Muscle layer of colon (tissue), 2 donors: ENCODE data around the gene MNS1.
"Not testable (repeated sequence)": the region's sequence is repeated elsewhere in the genome, so short reads cannot be mapped to it uniquely, and the experiment has no call there.

Experiments
- H3K27ac ChIP-seq: one replicate; pipeline ENCODE4 v1.7.0; 2013; ENCODE audit warnings: low read depth, mild to moderate bottlenecking, low read length, moderate library complexity
- H3K27me3 ChIP-seq, 2 donors: one replicate each; pipeline ENCODE4 v1.7.0; 2013; ENCODE audit warnings: low read length in 2 of 2, mild to moderate bottlenecking in 2 of 2; ENCODE audit not compliant: insufficient read depth in 2 of 2, control insufficient read depth in 1 of 2
- H3K36me3 ChIP-seq: one replicate; pipeline ENCODE4 v1.7.0; 2013; ENCODE audit warnings: mild to moderate bottlenecking, low read length; ENCODE audit not compliant: insufficient read depth
- H3K4me1 ChIP-seq: one replicate; pipeline ENCODE4 v1.7.0; 2013; ENCODE audit warnings: mild to moderate bottlenecking, low read length; ENCODE audit not compliant: insufficient read depth
- H3K4me3 ChIP-seq, 2 donors: one replicate each; pipeline ENCODE4 v1.7.0; 2013; ENCODE audit warnings: low read length in 2 of 2, low read depth in 1 of 2, mild to moderate bottlenecking in 1 of 2, moderate library complexity in 1 of 2
- H3K9ac ChIP-seq: one replicate; pipeline ENCODE4 v1.7.0; 2013; ENCODE audit warnings: low read length
- H3K9me3 ChIP-seq: one replicate; pipeline ENCODE4 v1.7.0; 2013; ENCODE audit warnings: mild to moderate bottlenecking, low read length
- donor health status: abdominal sarcoma.
- donor health status: Adenocarcinoma of cecum.

The MNS1 gene, protein sequence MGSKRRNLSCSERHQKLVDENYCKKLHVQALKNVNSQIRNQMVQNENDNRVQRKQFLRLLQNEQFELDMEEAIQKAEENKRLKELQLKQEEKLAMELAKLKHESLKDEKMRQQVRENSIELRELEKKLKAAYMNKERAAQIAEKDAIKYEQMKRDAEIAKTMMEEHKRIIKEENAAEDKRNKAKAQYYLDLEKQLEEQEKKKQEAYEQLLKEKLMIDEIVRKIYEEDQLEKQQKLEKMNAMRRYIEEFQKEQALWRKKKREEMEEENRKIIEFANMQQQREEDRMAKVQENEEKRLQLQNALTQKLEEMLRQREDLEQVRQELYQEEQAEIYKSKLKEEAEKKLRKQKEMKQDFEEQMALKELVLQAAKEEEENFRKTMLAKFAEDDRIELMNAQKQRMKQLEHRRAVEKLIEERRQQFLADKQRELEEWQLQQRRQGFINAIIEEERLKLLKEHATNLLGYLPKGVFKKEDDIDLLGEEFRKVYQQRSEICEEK

DNA sequence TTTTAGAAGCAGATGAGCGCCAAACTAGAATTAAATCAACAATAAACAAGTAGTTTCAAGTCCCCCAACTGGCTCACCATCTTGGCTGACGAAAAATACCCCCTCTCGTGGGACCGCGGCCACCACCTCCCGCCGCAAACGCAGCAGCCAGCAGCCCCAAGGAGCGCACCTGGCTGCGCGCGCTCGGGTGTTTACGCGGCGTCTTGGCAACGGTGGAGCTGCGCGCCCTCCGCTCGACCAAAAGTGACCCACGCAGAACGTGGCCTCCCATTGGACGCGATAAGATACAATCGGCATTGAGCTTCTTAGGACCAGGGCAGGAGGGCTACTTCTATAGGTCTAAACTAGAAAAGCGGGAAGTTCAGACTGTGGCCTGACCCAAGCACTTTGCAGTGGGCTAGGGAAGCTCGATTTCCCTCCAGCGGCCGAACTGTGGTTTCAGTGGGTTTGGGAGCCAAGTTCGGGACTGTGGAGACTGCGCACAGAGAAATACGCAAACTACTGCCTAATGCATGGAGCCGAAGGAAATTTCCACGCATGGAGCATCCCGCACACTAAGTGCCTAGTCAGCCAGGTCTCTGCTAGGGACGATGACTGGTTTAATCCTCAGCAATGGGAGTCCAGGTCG is at the start of gene MNS1:
MNS1 (minus strand) TSS at position 245 of the 628 bp plus-strand sequence; CDS start at position 80, 165 bp downstream.
- H3K9ac ChIP-seq, result no peak within 1 kb of the TSS
- no peaks in the 10 kb centered on the region for H3K36me3 ChIP-seq
- no peaks in the 10 kb centered on the region for H3K9me3 ChIP-seq
- H3K27ac ChIP-seq, result no peak within 1 kb of the TSS
- no peaks in the 10 kb centered on the region for H3K27me3 ChIP-seq
- H3K4me1 ChIP-seq, result no peaks in the 10 kb centered on the region
- H3K4me3 ChIP-seq, result peak within 1 kb of the TSS; percentile 34 to 72

GRCh38 chr15:56496635-56497034 is 31.7 kb upstream of the MNS1 start:
- H3K9ac ChIP-seq, result no peak overlapping the region
- peaks cover 5% of the 10 kb centered on the region for H3K4me1 ChIP-seq
- H3K36me3 ChIP-seq, result no peaks in the 10 kb centered on the region
- no peaks in the 10 kb centered on the region for H3K27me3 ChIP-seq
- peak overlapping the region in 1 of 2 donors; percentile 47 for H3K4me3 ChIP-seq
- H3K27ac ChIP-seq, result no peak overlapping the region
- no peaks in the 10 kb centered on the region for H3K9me3 ChIP-seq

GRCh38 chr15:56495533-56495932 is 30.6 kb upstream of the MNS1 start:
- Histone ChIP-seq H3K4me1 (peaks cover 5% of the 10 kb centered on the region), H3K36me3 (no peaks in the 10 kb centered on the region), H3K27me3 (no peaks in the 10 kb centered on the region), H3K9me3 (no peaks in the 10 kb centered on the region), H3K9ac (no peak overlapping the region), H3K4me3 (no peak overlapping the region), H3K27ac (no peak overlapping the region)

DNA sequence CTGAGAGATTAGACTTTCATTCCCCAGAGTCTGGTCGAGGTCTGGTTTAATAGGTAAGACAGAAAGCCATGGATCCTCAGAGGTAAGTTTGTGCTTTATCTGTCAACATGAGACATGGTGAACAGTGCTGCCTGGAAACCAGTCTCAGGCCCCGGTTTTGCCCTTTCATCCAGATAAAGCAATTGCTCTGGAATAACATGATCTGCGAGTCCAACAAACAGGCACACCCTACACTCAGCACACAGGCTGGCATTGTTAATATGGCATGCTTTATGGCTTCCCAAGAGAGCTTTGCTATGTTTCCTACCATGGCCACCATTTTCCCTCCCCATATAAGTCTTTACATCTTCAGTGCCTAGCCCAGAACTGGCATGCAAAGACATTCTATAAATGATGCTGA is 30.1 kb upstream of the MNS1 start:
- Histone ChIP-seq H3K9me3 (no peaks in the 10 kb centered on the region), H3K4me1 (peaks cover 5% of the 10 kb centered on the region), H3K27ac (no peak overlapping the region), H3K9ac (no peak overlapping the region), H3K36me3 (no peaks in the 10 kb centered on the region), H3K4me3 (no peak overlapping the region), H3K27me3 (no peaks in the 10 kb centered on the region)

DNA sequence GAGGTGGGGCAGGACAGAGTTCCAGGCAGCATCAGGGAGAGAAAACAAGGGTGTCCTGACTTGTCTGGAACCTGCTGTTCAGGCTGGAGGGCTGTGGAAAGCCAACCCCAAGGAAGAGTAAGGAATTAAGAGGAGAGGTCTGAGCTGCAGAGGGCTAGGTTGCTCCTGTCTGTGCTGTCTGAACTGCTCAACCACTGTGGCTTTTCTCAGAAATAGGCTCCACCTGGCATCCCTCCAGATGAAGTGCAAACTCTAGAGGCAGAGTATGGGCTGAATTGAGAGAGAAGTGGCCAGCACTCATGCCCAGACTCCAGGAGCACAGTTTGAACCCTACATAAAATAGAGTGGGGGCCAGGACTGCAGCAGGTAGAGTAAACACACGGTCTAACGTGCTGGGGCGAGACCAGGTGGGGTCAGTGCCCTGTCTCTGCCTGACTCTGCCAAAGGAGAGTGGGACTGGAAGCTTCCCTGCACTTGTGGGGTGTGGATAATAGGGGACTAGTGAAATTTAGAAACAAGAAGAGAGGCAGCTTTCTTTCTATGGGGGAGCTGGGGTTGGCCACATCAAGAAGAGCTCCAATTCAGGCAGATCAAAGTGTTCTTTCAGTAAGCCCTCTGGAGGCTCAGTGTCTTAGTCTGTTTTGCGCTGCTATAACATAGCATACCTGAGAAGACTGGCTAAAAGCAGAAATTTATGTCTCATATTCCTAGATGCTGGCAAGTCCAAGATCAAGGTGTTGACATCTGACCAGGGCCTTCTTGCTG is 28.0 kb upstream of the MNS1 start:
- Histone ChIP-seq H3K27ac (no peak overlapping the region), H3K9me3 (no peaks in the 10 kb centered on the region), H3K4me3 (no peak overlapping the region), H3K9ac (no peak overlapping the region), H3K36me3 (no peaks in the 10 kb centered on the region), H3K4me1 (peaks cover 5% of the 10 kb centered on the region), H3K27me3 (no peaks in the 10 kb centered on the region)

GRCh38 chr15:56492236-56492635 is 27.3 kb upstream of the MNS1 start:
- Histone ChIP-seq H3K4me3 (no peak overlapping the region), H3K9ac (no peak overlapping the region), H3K9me3 (no peaks in the 10 kb centered on the region), H3K27ac (no peak overlapping the region), H3K36me3 (no peaks in the 10 kb centered on the region), H3K27me3 (no peaks in the 10 kb centered on the region), H3K4me1 (peaks cover 5% of the 10 kb centered on the region)

- Histone ChIP-seq H3K36me3 (no peaks in the 10 kb centered on the region), H3K4me1 (no peaks in the 10 kb centered on the region), H3K27ac (no peak overlapping the region), H3K9me3 (no peaks in the 10 kb centered on the region), H3K4me3 (no peak overlapping the region), H3K9ac (no peak overlapping the region), H3K27me3 (no peaks in the 10 kb centered on the region)
Observed at GRCh38 chr15:56491110-56491722, 26.3 kb upstream of the MNS1 start.

DNA sequence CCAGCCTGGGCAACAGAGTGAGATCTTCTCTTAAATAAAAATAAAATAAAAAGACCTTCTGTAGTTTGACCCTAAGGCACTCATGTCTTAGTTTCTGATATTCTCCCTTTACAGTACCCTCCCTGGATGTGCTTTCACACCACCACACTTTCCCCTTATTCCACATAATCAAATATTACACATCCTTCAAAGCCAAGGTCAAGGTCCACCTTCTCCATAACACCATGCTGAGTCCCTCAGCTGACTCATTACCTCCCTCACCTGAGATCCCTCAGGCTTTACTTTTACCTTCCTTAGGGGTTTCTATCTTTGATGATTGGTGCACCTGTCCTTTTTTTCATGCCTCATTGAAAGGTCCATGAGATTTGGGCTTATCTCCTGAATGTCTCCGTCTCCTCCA is 25.5 kb upstream of the MNS1 start:
- H3K9ac ChIP-seq, result no peak overlapping the region
- no peaks in the 10 kb centered on the region for H3K4me1 ChIP-seq
- H3K36me3 ChIP-seq, result no peaks in the 10 kb centered on the region
- H3K9me3 ChIP-seq, result no peaks in the 10 kb centered on the region
- H3K4me3 ChIP-seq, result no peak overlapping the region
- H3K27ac ChIP-seq, result no peak overlapping the region
- no peaks in the 10 kb centered on the region for H3K27me3 ChIP-seq

GRCh38 chr15:56486206-56486605 is 21.3 kb upstream of the MNS1 start:
- not testable (repeated sequence) for H3K9me3 ChIP-seq, H3K36me3 ChIP-seq, H3K27ac ChIP-seq, H3K9ac ChIP-seq, H3K4me1 ChIP-seq, H3K27me3 ChIP-seq, H3K4me3 ChIP-seq

GRCh38 chr15:56485426-56485825 is 20.5 kb upstream of the MNS1 start:
- not testable (repeated sequence) for H3K9ac ChIP-seq, H3K4me1 ChIP-seq, H3K36me3 ChIP-seq, H3K4me3 ChIP-seq, H3K9me3 ChIP-seq, H3K27me3 ChIP-seq, H3K27ac ChIP-seq

DNA sequence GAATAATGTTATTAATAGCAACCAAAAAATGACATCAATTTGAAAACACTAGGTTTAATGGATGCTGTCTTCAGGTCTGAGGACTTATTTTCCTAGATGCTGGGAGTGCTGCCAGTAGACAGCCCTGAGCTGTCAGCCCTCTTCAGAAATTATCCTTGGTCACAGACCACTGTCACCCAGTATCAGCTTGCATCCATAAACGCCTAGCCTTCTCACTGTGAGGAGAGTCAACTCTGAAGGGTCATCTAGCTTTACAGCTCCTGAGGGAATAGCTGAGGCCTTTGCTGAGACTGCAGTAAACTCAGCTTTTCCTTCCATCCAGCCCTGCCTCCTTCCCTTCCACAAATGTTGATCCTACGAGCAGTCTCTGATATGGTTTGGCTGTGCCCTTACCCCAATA is 19.4 kb upstream of the MNS1 start:
- Histone ChIP-seq H3K4me1 (no peaks in the 10 kb centered on the region), H3K4me3 (no peak overlapping the region), H3K27me3 (no peaks in the 10 kb centered on the region), H3K9ac (no peak overlapping the region), H3K36me3 (no peaks in the 10 kb centered on the region), H3K27ac (no peak overlapping the region), H3K9me3 (no peaks in the 10 kb centered on the region)
